ENCODE measurements around the gene NCOR1. TPM values are rescaled to one million over a fixed set of nuclear protein-coding genes. Genes with fewer than 3 reads are reported as not detected.

The NCOR1 gene
- total and polyA plus RNA-seq, 2 experiments from 2014 or later: 102 to 132 TPM

DNA sequence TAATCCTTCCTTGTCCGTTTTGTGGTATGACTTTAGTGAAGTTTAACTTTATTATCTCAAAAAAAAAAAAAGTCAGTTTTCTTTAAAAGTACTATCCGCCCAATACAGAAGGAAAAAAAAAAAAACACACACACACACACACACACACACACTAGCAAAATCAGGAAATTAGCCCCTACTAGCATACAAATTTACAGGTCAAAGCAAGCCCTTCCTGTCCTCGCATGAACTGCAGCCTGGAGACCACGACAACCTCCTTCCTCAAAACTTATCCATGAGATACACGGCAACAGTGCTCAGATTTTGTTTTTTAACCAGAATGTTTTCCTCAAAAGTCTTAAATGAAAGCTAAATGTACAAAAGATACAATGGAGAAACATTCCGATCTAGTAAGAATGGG, 16.2 kb downstream of the NCOR1 start:
- H3K36me3 ChIP-seq (ENCODE audit: insufficient read depth): no peaks in the 10 kb centered on the region
- Mint-ChIP-seq H3K9me3 (no peaks in the 10 kb centered on the region), H3K4me3 (peak overlapping the region; percentile 62), H3K4me1 (peaks cover 41% of the 10 kb centered on the region), H3K36me3 (ENCODE audit: low read depth) (peaks cover 23% of the 10 kb centered on the region; the same call in 2 of the 3 replicates), H3K27me3 (ENCODE audit: insufficient read depth, low read depth, poor library complexity) (peaks cover 7% of the 10 kb centered on the region), H3K27ac (peak overlapping the region; percentile 49)
- H3K79me2 ChIP-seq (replicated peaks; ENCODE audit: insufficient read depth): peaks cover 100% of the 10 kb centered on the region
- peaks cover 25% of the 10 kb centered on the region for H4K20me1 ChIP-seq (replicated peaks; ENCODE audit: insufficient read depth)
- peak; percentile 38 for DNase-seq (ENCODE audit: low spot score)
- H3K4me2 ChIP-seq: peak overlapping the region; percentile 71
- H3K4me1 ChIP-seq (ENCODE audit: insufficient read depth): peaks cover 26% of the 10 kb centered on the region
- no peak overlapping the region for H2AFZ ChIP-seq
- H3K27me3 ChIP-seq (ENCODE audit: insufficient read depth): no peaks in the 10 kb centered on the region
- H3K4me3 ChIP-seq: peak overlapping the region; percentile 42
- peak overlapping the region; percentile 18; the same call in 1 of the 2 replicates for H3K27ac ChIP-seq (ENCODE audit: low read depth)
- no peak for ATAC-seq
- TF ChIP-seq, protein P1, sequence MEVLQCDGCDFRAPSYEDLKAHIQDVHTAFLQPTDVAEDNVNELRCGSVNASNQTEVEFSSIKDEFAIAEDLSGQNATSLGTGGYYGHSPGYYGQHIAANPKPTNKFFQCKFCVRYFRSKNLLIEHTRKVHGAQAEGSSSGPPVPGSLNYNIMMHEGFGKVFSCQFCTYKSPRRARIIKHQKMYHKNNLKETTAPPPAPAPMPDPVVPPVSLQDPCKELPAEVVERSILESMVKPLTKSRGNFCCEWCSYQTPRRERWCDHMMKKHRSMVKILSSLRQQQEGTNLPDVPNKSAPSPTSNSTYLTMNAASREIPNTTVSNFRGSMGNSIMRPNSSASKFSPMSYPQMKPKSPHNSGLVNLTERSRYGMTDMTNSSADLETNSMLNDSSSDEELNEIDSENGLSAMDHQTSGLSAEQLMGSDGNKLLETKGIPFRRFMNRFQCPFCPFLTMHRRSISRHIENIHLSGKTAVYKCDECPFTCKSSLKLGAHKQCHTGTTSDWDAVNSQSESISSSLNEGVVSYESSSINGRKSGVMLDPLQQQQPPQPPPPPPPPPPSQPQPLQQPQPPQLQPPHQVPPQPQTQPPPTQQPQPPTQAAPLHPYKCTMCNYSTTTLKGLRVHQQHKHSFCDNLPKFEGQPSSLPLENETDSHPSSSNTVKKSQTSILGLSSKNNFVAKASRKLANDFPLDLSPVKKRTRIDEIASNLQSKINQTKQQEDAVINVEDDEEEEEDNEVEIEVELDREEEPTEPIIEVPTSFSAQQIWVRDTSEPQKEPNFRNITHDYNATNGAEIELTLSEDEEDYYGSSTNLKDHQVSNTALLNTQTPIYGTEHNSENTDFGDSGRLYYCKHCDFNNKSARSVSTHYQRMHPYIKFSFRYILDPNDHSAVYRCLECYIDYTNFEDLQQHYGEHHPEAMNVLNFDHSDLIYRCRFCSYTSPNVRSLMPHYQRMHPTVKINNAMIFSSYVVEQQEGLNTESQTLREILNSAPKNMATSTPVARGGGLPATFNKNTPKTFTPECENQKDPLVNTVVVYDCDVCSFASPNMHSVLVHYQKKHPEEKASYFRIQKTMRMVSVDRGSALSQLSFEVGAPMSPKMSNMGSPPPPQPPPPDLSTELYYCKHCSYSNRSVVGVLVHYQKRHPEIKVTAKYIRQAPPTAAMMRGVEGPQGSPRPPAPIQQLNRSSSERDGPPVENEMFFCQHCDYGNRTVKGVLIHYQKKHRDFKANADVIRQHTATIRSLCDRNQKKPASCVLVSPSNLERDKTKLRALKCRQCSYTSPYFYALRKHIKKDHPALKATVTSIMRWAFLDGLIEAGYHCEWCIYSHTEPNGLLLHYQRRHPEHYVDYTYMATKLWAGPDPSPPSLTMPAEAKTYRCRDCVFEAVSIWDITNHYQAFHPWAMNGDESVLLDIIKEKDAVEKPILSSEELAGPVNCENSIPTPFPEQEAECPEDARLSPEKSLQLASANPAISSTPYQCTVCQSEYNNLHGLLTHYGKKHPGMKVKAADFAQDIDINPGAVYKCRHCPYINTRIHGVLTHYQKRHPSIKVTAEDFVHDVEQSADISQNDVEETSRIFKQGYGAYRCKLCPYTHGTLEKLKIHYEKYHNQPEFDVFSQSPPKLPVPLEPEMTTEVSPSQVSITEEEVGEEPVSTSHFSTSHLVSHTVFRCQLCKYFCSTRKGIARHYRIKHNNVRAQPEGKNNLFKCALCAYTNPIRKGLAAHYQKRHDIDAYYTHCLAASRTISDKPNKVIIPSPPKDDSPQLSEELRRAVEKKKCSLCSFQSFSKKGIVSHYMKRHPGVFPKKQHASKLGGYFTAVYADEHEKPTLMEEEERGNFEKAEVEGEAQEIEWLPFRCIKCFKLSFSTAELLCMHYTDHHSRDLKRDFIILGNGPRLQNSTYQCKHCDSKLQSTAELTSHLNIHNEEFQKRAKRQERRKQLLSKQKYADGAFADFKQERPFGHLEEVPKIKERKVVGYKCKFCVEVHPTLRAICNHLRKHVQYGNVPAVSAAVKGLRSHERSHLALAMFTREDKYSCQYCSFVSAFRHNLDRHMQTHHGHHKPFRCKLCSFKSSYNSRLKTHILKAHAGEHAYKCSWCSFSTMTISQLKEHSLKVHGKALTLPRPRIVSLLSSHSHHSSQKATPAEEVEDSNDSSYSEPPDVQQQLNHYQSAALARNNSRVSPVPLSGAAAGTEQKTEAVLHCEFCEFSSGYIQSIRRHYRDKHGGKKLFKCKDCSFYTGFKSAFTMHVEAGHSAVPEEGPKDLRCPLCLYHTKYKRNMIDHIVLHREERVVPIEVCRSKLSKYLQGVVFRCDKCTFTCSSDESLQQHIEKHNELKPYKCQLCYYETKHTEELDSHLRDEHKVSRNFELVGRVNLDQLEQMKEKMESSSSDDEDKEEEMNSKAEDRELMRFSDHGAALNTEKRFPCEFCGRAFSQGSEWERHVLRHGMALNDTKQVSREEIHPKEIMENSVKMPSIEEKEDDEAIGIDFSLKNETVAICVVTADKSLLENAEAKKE (CRISPR knock-in tag; IDR thresholded peaks at IDR 0.05): no peak
- TF ChIP-seq, protein P2, sequence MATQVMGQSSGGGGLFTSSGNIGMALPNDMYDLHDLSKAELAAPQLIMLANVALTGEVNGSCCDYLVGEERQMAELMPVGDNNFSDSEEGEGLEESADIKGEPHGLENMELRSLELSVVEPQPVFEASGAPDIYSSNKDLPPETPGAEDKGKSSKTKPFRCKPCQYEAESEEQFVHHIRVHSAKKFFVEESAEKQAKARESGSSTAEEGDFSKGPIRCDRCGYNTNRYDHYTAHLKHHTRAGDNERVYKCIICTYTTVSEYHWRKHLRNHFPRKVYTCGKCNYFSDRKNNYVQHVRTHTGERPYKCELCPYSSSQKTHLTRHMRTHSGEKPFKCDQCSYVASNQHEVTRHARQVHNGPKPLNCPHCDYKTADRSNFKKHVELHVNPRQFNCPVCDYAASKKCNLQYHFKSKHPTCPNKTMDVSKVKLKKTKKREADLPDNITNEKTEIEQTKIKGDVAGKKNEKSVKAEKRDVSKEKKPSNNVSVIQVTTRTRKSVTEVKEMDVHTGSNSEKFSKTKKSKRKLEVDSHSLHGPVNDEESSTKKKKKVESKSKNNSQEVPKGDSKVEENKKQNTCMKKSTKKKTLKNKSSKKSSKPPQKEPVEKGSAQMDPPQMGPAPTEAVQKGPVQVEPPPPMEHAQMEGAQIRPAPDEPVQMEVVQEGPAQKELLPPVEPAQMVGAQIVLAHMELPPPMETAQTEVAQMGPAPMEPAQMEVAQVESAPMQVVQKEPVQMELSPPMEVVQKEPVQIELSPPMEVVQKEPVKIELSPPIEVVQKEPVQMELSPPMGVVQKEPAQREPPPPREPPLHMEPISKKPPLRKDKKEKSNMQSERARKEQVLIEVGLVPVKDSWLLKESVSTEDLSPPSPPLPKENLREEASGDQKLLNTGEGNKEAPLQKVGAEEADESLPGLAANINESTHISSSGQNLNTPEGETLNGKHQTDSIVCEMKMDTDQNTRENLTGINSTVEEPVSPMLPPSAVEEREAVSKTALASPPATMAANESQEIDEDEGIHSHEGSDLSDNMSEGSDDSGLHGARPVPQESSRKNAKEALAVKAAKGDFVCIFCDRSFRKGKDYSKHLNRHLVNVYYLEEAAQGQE (IDR thresholded peaks at IDR 0.05; ENCODE audit: unreplicated experiment): no peak
- TF ChIP-seq ZNF114 (CRISPR knock-in tag; IDR thresholded peaks at IDR 0.05): no peak
- TF ChIP-seq ZNF331 (CRISPR knock-in tag; IDR thresholded peaks at IDR 0.05; ENCODE audit: low read depth): no peak
- TF ChIP-seq EZH2phosphoT487 (IDR thresholded peaks at IDR 0.05; ENCODE audit: unreplicated experiment): no peak
- TF ChIP-seq POLR2AphosphoS5 (IDR thresholded peaks at IDR 0.05; ENCODE audit: low read depth): no peak
- H3F3A ChIP-seq (replicated peaks; ENCODE audit: low read depth): no peaks in the 10 kb centered on the region
- no peaks in the 10 kb centered on the region for H3K9me2 ChIP-seq (ENCODE audit: insufficient read depth)

All from GM23338 (cell line).